HG02973 (cell line): ENCODE data around the gene TAGLN.

Experiments used
- ATAC-seq: cut with Tn5 transposase; IDR thresholded peaks from one replicate; pipeline ENCODE4 v1.9.1; 2021; ENCODE audit warnings: moderate library complexity; ENCODE audit not compliant: unreplicated experiment

Gene TAGLN

DNA sequence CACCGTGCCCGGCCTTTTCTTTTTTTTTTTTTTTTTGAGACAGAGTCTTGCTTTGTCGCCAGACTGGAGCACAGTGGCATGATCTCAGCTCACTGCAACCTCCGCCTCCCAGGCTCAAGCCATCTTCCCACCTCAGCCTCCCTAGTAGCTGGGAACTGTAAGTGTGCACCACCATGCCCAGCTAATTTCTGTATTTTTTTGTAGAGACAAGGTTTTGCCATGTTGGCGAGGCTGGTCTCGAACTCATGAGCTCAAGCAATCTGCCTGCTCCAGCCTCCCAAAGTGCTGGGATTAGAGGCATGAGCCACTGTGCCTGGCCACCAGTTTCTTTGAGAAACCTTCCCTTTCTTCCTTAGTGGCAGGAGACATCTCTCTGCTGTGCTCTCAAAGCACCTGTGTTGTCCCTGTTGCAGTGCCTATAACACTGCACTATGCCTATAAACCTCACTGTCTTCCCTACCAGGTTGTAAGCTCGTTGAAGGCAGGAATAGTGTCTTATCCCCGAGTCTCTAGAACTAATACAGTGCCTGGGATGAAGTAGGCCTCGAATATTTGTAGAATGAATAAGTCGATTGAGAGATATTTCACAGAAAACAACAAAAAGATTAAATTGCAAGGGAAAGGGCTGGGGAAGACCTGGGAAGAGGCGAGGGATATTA is 13.7 kb downstream of the TAGLN start:
- ATAC-seq = no peak

DNA sequence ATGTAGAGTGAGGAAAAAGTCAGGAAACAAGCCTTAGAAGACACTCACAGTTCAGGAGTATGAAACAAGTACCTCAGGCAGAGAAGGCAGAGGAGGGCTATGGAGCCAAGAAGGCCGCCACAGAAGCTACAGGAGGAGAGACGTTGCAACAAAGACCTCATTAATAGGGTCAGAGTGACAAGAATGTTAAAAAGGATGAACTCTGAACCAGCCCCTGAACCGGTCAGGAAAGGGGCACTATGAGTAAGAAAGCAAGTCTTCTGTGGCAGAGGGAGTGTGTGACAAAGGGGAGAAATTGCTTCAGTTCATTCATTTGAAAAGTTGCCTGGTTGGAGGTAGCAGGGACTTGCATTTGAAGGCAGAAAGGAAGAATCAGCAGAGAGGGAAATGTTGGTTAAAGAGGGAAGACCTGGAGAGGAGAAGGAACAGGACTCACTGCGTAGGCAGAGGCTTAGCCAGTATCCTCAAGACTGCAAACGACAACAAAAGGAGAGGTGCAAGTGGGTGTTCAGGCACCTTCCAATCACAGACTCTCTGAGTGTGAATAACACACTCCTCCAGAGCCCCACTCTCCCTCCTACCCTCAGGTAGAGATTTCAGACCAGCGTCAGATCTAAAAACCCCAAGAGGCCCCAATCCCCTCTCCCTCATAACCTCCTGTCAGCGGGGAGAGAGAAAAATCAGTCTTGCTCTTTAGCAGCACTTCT is 15.4 kb downstream of the TAGLN start:
- no peak for ATAC-seq

DNA sequence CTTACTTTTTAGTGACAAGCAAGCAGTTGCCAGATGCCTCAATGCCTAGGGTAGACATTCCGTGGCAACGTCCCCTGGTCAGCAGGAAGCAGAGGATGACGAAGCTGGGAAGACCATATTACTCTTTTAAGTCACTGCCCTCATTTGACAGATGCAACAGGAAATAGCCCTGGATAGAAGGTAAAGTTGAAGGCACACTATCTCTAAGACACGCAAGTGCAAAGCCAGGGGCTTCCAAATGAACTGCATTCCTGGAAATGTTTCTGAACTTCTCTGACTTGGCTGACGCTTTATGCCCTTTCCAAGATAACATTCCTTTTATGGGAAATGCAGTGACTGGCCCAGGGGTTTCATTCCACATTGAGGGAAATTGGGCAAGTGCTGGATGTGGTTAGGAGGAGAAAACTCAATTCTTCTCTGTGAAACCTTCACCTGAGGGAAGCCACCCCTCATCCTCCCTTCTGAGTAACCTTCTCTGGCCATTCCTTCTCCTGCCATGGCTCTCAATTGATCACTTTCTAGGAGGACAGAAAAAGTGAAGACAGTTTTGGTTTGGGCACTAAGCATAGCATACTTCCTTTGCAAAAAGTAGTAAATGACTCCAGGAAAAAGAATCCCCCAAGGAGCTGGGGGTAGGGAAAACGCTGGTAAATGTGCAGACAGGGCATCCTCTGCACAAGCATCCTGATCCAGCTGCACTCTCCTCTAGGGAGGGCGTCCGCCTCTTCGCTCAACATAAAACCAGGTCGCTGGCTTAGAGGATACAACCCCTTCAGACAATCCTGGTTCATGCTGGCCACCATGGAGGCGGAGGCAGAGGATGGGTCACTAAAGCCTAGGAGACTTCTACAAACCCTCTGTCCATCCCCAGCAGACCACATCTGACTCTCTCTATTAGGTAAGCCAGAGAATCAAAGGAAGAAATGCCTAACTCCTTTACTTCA is 18.2 kb downstream of the TAGLN start:
- ATAC-seq = no peak

DNA sequence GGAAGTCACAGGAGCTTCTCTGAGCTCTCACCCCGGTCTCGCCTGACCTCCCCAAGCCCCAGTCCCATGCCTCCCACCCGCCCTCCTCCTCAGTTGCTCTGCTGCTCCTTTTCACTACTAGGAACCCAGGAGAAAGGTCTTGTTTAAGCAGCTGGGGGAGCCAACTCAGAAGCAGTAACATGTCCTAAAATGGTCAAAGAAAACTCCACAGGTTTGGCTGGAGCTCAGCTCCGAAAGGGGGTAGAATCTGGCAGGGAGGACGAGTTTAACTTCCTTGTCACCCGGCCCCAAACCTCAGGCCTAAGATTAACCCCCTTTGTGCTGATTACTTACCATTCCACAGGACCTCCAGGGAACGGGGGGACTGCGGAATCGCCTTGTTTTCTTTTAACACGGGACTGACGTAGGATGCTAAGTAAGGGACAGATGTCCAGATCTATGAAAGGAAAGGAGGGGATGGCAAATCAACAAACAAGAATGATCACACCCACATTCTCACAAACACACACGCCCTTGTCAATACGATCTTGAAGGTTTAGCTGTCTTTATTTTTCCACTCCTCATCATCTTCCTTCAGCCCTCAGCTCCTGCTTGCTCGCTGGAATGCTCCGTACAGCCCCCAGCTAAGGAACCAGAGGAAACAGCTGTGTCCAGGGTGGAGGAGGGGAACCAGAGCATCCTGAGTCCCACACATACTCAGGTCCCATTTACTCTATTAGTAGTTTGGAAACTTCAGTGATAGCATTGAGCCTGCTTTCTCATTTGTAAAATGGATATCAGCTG is 19.2 kb downstream of the TAGLN start:
- no peak for ATAC-seq

DNA sequence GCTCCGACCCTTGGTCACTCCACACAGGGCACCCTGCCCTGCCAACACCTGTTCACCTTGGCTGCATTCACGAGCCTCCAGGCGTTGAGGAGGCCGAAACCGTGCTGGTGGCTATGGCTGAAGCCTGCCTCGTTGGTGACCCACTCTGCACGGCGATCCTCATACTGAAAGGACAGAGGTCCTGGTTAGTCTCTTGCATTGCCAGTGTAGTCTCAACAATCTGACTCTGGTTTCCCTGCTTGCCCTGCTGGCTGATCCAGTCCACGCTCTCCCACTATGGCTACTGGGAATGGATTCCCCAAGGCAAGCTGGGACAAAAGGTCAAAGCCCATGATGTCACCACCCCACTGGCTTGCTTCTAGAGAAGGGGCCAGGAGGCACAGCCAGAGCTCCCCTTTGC is 19.8 kb downstream of the TAGLN start:
- ATAC-seq = no peak

DNA sequence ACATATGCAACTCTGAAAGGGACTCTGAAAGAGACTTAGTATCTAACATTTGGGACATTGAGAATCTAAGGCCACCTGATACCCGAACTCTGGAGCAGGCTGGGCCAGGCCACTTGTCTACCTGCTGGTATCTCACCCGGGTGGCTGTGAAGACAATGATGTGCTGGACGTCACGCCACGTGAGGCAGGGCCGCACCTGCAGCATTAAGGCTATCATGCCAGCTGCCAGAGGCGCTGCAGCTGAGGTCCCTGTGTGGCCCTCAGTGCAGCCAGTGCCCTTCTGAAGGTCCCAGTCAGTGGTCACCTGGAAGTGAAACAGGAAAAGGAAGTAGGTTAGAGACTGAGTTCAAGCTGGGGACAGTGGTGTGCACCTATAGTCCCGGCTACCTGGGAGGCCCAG is 20.3 kb downstream of the TAGLN start:
- ATAC-seq = no peak

DNA sequence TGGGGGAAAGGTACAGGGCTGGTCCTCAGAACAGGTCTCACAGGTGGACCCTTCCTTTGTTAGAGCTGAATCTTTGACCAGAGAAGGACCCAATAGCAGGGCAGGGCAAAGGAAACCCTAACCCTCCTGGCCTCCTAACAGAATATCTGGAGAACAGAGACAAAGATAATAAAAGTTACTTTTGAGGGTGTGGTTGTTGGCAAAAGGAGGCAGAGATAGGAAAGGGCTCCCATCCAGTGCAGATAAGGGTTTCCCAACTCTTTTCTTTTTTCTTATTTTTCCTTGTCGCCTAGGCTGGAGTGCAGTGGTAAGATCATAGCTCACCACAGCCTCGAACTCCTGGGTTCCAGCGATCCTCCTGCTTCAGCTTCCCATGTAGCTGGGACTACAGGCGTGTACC is 20.8 kb downstream of the TAGLN start:
- no peak for ATAC-seq

DNA sequence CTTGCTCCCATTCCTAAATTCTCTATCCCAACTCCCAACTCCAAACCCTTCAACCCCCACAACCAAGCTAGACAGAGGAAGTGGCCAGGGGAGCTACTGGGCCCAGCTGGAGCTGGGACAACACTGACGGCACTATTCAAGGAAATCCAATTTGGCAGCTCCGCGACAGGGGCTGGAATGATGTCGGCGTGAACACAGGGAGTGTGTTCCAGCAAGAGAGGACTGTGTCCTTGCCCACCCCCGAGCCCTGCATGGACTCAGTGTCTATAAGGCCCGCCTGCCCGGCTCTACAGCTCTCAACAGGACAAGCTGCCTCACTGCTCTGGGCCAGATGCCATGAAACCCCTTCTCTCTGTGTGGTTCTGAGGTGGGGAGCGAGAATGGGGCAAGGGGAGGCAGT is 21.4 kb downstream of the TAGLN start:
- ATAC-seq = no peak

DNA sequence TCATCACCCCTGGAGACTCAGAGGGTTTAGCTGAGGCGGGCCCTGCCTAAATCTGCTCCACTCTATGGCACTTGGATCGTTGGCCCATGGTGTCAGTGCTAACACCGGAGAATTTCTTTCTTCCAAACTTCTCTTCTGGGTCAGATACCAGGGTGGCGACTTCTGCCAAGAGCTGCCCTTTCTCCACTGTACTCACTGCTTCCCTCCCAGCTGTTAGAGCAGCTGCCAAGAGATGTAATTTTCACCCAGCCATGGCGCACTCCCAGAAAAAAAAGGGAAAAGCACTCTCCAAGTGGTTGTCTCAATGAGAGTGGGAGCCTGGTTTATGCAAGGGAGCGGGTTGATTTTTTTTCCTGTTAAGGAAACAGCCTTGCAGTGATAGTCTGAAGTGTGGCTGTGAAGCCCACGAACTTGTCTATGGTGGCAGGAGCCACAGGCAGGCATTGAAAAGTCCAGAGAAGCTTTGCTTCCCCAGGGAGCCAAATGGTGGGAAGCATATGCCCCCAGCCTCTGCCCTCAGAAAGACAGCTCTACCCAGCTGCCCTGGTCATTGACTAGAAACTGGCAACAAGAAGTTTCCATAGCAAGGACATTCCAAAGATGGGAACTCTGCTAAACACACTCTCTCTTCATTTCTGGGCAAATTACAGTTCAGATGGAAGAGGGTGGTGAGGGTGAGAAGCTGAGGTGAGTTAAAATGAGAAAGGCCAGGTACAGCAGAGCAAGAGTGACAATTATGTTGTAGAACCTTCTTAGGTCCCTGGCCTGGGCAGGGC is 22.0 kb downstream of the TAGLN start:
- no peak for ATAC-seq

DNA sequence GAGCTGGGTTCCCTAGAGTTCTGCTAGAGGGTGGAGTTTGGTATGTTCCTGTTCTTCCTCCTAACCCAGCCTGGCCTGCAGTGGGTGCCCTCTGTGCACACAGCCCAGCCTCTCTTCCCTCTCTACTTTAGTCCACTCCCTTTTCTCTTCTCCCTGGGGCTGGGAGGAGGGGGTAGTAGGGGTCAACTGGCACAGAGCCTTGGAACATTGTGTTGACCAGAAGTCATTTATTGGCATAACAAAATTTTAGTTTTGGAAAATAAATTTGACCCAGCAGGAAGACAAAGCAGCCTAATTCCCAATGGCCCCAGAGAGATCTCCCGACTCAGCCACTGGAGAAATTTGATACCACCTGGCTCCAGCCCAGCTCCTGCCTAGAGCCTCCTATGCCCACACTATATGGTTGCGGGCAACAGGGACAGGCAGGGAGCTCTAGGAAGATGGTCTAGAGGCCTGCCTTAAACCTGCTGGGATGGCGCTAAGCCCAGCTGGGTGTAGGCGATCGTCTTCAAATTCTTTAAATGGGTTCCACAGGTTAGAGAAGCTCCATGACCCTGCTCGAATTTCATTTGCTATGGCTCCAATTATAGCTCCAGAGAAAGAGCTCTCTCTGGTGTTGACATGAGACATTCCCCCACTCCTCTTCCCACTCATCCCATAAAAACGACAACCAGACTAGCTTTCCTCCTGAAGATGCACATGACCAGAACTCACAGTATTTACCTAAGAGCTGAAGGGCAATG is 22.8 kb downstream of the TAGLN start:
- no peak for ATAC-seq

DNA sequence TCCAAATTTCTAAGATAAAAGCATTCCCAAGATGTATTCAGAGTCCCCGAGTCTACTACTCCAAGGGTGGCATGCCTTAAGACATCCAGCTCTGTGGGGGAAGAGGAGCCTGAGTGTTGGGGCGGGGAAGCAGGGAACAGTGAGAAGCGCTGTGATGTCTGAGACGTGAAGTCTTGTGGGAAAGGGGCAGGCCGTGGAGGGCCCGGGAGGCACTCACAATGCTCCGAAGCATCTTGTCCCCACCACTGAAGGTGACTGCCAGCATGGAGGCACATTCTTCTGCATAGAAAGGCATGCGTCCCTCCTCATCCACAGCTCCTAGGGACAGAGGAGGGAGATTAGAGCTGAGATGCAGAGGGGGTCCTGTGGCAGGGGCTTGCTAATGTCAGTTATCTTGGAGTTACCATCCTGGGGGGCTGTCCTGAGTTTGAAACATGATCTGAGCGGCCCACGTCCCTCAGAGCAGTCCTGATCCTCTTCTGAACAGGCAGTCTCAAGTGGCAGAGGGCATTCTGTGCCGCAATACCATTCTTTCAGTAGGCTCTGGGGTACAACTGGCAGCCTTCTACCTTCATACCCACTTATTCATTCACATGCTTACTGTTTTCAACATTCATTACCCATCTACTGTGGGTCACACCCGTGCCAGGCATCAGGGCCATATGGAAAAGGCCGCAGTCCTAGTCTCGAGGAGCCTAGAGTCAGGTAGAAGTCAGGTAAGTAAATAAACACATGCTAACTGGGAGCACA is 24.0 kb downstream of the TAGLN start:
- ATAC-seq = no peak

DNA sequence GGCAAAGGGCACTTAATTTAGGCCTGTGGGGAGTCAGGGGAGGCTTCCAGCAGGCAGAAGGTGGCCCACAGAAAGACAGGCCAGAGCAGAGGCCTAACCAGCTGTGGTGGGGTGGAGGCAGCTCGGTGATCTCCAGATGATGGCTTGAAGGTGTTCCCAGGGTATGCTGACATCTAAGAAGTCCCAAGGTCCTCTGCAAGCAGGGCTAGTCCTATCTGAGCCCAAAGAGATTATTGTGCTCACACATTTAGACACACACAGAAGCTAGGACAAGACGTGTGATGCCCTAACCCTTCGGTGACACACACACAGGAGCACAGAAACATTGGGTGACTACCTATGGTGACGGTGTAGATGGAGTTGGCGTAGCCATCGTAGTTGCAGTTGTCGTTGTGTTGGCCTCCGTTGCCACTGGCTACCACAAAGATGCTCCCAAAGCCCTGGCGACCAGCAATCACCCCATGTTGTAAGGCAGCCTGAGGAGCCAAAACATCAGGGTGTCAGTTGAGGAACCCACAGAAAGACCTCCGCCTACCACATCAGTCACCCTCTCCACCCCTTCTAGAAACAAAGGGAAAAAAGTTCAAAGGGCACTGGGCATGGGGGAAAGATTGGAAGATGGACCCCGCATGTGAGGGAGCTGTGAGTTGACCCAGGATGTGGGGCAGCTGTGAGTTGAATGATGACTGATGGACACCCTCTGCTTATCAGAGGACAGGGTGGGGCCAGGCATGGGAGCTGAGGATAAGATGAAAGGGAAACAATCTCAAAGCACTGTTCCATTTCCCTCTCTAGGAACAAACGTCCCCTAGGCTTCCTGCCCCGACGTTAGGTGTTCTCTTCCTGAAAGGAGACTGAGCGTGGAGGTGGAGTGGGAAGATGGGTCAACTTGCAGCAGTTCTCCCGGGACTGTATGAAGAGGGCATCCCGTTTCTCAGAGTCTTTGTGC is 24.8 kb downstream of the TAGLN start:
- ATAC-seq = no peak

DNA sequence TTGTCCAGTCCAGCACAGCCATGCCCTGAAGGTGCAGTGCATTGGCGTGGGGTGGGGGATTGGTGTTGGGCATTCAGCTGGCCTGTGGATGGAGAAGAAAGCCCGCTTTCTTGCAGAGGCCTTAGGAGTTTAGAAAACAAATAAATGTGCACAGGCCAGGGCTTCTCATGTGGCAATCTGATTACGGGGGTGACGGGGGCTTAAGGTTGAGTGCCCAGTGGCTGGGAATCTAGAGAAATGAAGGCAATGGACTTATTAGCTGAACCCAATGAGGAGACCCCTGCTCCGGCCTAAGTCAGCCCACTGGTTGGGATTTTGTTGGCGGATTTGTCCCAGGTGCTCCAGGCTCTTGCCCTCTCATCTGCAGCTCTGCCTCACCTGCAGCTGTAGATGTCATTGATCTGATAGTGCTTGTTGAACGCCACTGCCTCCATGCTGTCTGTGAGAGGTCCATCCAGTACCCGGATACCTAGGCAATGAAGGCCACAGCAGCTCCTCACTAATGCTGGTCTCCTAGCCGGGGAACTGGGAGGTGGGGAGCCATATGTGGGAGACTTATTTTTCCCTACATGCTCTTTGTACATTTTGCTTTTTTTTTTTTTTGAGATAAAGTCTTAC is 26.5 kb downstream of the TAGLN start:
- ATAC-seq = no peak

DNA sequence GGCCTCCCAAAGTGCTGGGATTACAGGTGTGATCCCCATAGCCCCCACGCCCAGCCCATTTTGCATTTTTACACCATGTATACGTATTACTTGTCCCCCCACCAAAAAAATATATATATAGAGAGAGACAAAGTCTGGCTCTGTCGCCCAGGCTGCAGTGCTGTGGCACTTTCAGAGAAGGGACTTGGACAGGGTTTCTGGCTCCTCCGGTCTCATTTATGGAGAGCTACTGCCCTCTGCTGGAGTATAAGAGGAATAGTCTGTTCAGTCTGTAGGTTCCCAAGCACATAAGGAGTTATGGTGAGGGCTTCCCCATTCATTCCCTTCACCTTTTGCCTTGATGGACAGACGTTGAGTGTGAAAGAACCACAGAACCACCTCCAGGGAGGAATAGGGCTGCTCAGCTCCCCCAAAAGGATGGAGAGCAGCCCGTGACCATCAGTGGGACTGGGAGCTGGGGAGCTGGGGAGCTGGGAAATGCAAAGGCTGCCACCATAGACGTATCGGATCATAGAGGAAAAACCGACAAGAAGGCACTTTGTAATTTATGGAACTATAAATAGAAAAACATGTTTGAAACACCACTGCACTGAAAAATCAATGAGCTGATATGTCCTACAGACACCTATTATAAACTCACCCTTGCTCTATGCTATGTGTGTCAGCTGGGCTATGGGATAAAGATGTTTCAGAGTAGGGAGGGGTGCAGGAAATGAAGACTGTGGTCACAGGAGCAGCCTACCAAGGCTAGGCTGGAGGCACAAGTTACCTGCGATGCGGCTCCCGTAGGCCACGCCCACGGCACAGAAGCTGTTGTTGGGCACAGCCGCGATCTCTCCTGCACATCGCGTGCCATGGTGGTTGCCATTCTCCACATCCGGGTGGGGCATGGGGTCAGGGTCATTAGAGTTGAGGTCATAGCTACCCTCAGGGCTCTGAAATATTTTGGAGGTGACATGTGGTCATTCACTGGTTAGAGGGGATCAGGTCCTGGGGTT is 27.5 kb downstream of the TAGLN start:
- no peak for ATAC-seq

DNA sequence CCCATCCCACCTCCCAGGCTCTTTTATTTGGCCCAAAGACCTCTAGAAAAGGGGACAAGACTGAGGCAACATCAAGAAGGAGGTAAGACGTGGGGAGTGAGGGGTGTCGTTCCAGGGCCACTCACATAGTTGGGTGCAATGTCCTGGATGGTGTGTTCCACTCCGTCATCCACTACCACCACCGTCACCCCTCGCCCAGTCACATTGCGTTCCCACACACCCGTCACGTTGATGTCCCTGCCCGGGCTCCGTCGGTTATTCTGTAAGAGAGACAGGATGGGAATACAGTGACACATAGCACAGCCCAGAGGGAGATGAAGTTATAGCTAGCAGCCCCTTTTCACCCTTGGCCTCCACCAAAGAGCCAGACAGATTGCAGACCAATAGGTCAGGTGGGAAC is 28.9 kb downstream of the TAGLN start:
- no peak for ATAC-seq

DNA sequence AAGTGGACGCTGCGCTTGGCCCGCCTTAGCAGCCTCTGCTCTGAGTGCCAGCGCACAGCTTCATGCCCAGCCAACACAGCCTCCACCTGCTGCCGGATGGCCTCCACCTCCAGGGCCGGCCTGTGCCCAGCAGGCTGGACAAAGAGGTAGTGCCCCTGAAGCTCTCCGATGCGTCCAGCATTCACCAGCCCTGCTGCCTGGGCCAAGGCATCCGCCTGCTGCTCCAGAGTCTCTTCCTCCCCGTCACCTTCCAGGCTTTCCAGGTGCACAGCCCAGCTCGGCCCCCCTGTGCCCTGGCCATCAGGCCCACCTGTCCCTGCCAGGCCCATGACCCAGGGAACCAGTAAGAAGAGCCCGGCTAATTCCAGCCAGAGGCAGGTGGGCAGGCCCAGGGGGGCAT is 30.2 kb downstream of the TAGLN start:
- no peak for ATAC-seq
